Lower leg skin (tissue), 3 donors: ENCODE measurements around the gene METTL16.
"Not testable (repeated sequence)": the region's sequence is repeated elsewhere in the genome, so short reads cannot be mapped to it uniquely, and the experiment has no call there.

Experiments
- POLR2A ChIP-seq, 2 donors: fragments of 450-650 bp; IDR thresholded peaks; one replicate each; pipeline ENCODE4 v1.6.1; 2016 to 2017; ENCODE audit warnings: antibody characterized with exemption in 2 of 2, mild to moderate bottlenecking in 1 of 2, moderate library complexity in 1 of 2
- TF ChIP-seq, protein P1 (sequence below), 3 donors: fragments of 450-650 bp; IDR thresholded peaks; one replicate each; pipeline ENCODE4 v1.5.1; 2016; ENCODE audit warnings: antibody characterized with exemption in 3 of 3, mild to moderate bottlenecking in 3 of 3, moderate library complexity in 2 of 3

DNA sequence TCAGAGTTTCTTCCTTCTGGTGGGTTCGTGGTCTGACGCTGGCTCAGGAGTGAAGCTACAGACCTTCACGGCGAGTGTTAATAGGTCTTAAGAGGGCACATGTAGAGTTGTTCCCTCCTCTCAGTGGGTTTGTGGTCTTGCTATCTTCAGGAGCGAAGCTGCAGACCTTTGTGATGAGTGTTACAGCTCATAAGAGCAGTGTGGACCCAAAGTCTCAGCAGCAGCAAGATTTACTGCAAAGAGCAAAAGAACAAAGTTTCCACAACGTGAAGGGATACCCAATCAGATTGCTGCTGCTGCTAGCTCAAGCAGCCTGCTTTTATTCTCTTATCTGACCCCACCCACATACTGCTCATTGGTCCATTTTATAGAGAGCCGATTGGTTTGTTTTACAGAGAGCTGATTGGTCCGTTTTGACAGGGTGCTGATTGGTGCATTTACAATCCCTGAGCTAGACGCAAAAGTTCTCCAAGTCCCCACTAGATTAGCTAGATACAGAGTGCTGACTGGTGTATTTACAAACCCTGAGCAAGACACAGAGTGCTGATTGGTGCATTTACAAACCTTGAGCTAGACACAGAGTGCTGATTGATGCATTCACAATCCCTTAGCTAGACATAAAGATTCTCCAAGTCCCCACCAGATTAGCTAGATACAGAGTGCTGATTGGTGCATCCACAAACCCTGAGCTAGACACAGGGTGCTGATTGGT, 19.7 kb upstream of the METTL16 start:
- TF ChIP-seq, protein P1, sequence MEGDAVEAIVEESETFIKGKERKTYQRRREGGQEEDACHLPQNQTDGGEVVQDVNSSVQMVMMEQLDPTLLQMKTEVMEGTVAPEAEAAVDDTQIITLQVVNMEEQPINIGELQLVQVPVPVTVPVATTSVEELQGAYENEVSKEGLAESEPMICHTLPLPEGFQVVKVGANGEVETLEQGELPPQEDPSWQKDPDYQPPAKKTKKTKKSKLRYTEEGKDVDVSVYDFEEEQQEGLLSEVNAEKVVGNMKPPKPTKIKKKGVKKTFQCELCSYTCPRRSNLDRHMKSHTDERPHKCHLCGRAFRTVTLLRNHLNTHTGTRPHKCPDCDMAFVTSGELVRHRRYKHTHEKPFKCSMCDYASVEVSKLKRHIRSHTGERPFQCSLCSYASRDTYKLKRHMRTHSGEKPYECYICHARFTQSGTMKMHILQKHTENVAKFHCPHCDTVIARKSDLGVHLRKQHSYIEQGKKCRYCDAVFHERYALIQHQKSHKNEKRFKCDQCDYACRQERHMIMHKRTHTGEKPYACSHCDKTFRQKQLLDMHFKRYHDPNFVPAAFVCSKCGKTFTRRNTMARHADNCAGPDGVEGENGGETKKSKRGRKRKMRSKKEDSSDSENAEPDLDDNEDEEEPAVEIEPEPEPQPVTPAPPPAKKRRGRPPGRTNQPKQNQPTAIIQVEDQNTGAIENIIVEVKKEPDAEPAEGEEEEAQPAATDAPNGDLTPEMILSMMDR (IDR thresholded peaks at IDR 0.05): not testable (repeated sequence)
- not testable (repeated sequence) for TF ChIP-seq POLR2A (IDR thresholded peaks at IDR 0.05)
